Measurements from ENCODE around the gene RAPGEF1.

RAPGEF1 gene

DNA sequence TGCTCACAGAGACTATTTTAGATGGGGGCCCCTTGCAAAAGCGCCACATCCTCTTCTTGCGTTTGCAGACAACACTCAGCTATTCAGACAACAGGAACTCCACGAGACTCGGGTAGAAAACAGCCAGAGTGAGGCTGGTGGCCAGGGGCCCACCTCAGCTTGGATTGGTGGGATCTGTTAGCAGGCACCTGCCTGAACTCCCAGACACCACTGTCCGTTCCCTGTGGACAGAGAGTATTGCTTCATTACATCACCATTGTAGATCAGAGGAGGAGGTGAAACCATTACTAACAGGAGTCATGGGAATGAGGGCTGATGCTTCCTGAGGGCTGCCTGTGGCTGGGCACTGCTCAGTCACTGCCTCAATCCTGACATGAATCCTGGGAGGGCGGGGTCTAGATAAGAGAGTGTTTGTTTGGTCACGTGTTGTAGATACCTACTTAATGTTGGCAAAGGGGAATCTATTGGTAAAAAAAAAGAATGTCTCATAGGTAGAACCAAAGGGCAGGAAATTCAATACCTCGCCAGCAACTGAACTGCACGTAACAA is 4.4 kb upstream of the RAPGEF1 start:
- no peaks in the 10 kb centered on the region for H3K36me3 ChIP-seq (ENCODE audit: control insufficient read depth, insufficient read depth, low read length)
- H3K4me1 ChIP-seq (ENCODE audit: control insufficient read depth, insufficient read depth, low read length), result no peaks in the 10 kb centered on the region
- H3K9ac ChIP-seq (ENCODE audit: low read length), result no peak overlapping the region
- no peak overlapping the region for H3K4me3 ChIP-seq (ENCODE audit: low read length)
- H3K27ac ChIP-seq (ENCODE audit: low read depth, low read length), result no peak overlapping the region
- H3K27me3 ChIP-seq (ENCODE audit: control insufficient read depth, insufficient read depth, low read length), result no peaks in the 10 kb centered on the region

DNA sequence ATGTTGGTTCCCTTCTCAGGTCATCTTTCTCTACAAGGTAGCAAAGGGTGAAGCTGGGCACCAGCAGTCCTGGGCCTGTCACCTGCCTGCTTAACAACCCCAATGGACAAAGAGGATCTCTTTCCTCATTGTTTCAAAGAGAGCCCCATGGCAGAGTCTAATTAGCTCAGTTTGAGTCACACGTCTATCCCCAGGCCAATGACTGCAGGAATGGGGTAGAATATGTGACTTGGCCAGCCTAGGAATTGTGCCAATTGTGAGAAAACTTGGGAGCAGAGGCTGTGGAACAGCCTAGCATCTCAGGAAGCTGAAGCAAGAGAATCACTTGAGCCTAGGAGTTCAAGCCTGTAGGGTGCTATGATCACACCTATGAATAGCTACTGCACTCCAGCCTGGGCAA is 3.6 kb upstream of the RAPGEF1 start:
- Histone ChIP-seq H3K36me3 (ENCODE audit: control insufficient read depth, insufficient read depth, low read length) (no peaks in the 10 kb centered on the region), H3K27ac (ENCODE audit: low read depth, low read length) (no peak overlapping the region), H3K4me1 (ENCODE audit: control insufficient read depth, insufficient read depth, low read length) (peaks cover 3% of the 10 kb centered on the region), H3K27me3 (ENCODE audit: control insufficient read depth, insufficient read depth, low read length) (no peaks in the 10 kb centered on the region), H3K4me3 (ENCODE audit: low read length) (no peak overlapping the region), H3K9ac (ENCODE audit: low read length) (no peak overlapping the region)

DNA sequence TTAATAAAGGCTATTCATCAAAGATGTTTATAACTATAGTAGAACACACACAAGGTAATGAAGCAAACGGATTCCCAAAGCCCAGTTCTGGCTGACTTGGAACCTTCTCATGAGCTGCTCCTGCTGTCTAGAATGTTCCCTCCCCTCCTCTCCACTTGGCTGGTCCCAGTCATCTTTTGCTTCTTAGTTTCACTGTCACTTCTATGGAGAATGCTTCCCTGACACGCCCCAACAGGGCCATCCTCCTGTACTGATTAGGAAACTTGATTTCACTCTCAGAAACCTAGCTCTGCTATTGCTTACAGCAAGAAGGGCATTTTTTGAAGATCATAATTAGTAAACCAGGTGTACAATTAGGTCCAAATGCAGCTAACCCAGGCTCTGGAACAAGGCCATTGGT is 3.2 kb upstream of the RAPGEF1 start:
- Histone ChIP-seq H3K4me3 (ENCODE audit: low read length) (no peak overlapping the region), H3K4me1 (ENCODE audit: control insufficient read depth, insufficient read depth, low read length) (peaks cover 3% of the 10 kb centered on the region), H3K36me3 (ENCODE audit: control insufficient read depth, insufficient read depth, low read length) (no peaks in the 10 kb centered on the region), H3K27me3 (ENCODE audit: control insufficient read depth, insufficient read depth, low read length) (no peaks in the 10 kb centered on the region), H3K27ac (ENCODE audit: low read depth, low read length) (no peak overlapping the region), H3K9ac (ENCODE audit: low read length) (no peak overlapping the region)

GRCh38 chr9:131740898-131741297 is 1.0 kb upstream of the RAPGEF1 start:
- no peaks in the 10 kb centered on the region for H3K27me3 ChIP-seq (ENCODE audit: control insufficient read depth, insufficient read depth, low read length)
- no peak overlapping the region for H3K9ac ChIP-seq (ENCODE audit: low read length)
- H3K27ac ChIP-seq (ENCODE audit: low read depth, low read length), result no peak overlapping the region
- H3K36me3 ChIP-seq (ENCODE audit: control insufficient read depth, insufficient read depth, low read length), result no peaks in the 10 kb centered on the region
- peaks cover 3% of the 10 kb centered on the region for H3K4me1 ChIP-seq (ENCODE audit: control insufficient read depth, insufficient read depth, low read length)
- H3K4me3 ChIP-seq (ENCODE audit: low read length), result no peak overlapping the region

- peaks cover 3% of the 10 kb centered on the region for H3K4me1 ChIP-seq (ENCODE audit: control insufficient read depth, insufficient read depth, low read length)
- no peaks in the 10 kb centered on the region for H3K27me3 ChIP-seq (ENCODE audit: control insufficient read depth, insufficient read depth, low read length)
- peak overlapping the region; percentile 42 for H3K27ac ChIP-seq (ENCODE audit: low read depth, low read length)
- H3K9ac ChIP-seq (ENCODE audit: low read length), result peak overlapping the region; percentile 25
- H3K4me3 ChIP-seq (ENCODE audit: low read length), result peak overlapping the region; percentile 67
- no peaks in the 10 kb centered on the region for H3K36me3 ChIP-seq (ENCODE audit: control insufficient read depth, insufficient read depth, low read length)
Measured at GRCh38 chr9:131739133-131739958, 530 bp downstream of the RAPGEF1 start.

GRCh38 chr9:131738293-131739132 is 1.4 kb downstream of the RAPGEF1 start:
- Histone ChIP-seq H3K36me3 (ENCODE audit: control insufficient read depth, insufficient read depth, low read length) (no peaks in the 10 kb centered on the region), H3K4me1 (ENCODE audit: control insufficient read depth, insufficient read depth, low read length) (peaks cover 8% of the 10 kb centered on the region), H3K4me3 (ENCODE audit: low read length) (peak overlapping the region; percentile 67), H3K9ac (ENCODE audit: low read length) (peak overlapping the region; percentile 25), H3K27me3 (ENCODE audit: control insufficient read depth, insufficient read depth, low read length) (no peaks in the 10 kb centered on the region), H3K27ac (ENCODE audit: low read depth, low read length) (peak overlapping the region; percentile 42)

- Histone ChIP-seq H3K4me1 (ENCODE audit: control insufficient read depth, insufficient read depth, low read length) (peaks cover 11% of the 10 kb centered on the region), H3K4me3 (ENCODE audit: low read length) (no peak overlapping the region), H3K9ac (ENCODE audit: low read length) (no peak overlapping the region)
Measured at GRCh38 chr9:131737426-131737825, 2.5 kb downstream of the RAPGEF1 start.

GRCh38 chr9:131736431-131736830 is 3.4 kb downstream of the RAPGEF1 start:
- Histone ChIP-seq H3K27ac (ENCODE audit: low read depth, low read length) (no peak overlapping the region), H3K36me3 (ENCODE audit: control insufficient read depth, insufficient read depth, low read length) (no peaks in the 10 kb centered on the region), H3K27me3 (ENCODE audit: control insufficient read depth, insufficient read depth, low read length) (no peaks in the 10 kb centered on the region), H3K9ac (ENCODE audit: low read length) (no peak overlapping the region), H3K4me1 (ENCODE audit: control insufficient read depth, insufficient read depth, low read length) (peaks cover 18% of the 10 kb centered on the region), H3K4me3 (ENCODE audit: low read length) (no peak overlapping the region)

More at GRCh38 chr9:131737426-131737825, 2.5 kb downstream of the RAPGEF1 start:
- Histone ChIP-seq H3K27ac (ENCODE audit: low read depth, low read length) (no peak overlapping the region), H3K36me3 (ENCODE audit: control insufficient read depth, insufficient read depth, low read length) (no peaks in the 10 kb centered on the region), H3K27me3 (ENCODE audit: control insufficient read depth, insufficient read depth, low read length) (no peaks in the 10 kb centered on the region)

DNA sequence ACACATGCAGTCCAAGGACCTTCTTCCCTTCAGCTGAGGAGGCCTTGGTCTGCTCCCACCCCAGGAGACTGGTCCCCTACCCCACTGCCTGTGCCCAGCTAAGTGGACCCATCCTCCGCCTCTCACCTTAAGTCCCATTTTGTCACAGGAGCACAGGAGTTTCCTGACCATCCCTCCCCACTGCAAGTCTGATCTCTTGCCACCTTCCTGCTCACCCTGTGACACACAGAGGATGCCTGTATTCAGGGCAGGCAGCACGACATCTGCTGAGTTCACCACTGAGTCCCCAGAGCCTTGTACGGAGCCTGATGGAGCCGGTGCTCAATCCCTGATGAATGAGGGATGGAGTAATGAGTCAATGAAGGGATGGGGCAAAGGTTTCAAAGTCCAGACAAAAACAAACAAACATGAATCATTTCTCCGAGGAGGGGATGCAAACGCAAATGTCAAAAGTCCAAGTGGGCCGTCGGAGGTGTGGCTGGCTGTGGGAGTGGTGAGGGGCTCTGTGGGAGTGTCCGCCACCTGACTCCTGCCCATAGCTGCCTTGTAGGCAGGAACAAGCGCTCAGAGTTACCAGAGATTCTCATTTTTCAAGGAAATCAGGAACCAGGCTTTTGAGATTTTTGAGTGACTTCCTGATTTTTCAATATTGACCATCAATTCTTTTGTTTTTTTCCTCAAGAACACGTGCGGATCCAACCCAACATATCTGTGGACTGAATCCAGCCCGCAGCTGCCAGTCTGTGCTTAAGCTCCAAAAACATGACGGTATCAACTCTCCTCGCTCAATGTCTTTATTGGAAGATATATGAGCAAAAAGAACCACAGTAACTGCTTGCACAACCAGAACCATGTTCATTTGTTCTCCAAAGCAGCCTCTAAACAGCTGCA is 4.4 kb downstream of the RAPGEF1 start:
- no peaks in the 10 kb centered on the region for H3K36me3 ChIP-seq (ENCODE audit: control insufficient read depth, insufficient read depth, low read length)
- no peaks in the 10 kb centered on the region for H3K27me3 ChIP-seq (ENCODE audit: control insufficient read depth, insufficient read depth, low read length)
- peaks cover 21% of the 10 kb centered on the region for H3K4me1 ChIP-seq (ENCODE audit: control insufficient read depth, insufficient read depth, low read length)
- no peak overlapping the region for H3K9ac ChIP-seq (ENCODE audit: low read length)
- no peak overlapping the region for H3K27ac ChIP-seq (ENCODE audit: low read depth, low read length)
- no peak overlapping the region for H3K4me3 ChIP-seq (ENCODE audit: low read length)

DNA sequence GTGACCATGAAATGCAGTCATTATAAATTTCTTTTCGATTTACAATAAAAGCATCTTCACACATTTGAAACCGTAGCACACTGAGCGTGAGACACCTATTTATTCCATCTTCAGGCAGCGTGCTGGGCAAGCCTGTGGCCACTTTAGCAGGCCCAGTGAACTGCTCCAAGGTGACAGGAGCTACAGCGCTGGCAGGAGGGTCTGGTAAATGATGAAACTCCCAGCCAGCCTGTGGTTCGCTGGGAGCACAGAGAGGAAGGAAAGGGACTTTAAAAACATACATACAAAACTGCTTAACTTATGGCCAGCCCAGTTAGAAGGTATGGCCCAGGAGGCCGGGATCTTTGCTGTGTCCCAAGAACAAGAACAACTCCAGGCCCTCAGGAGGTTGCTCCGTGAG is 5.1 kb downstream of the RAPGEF1 start:
- H3K4me1 ChIP-seq (ENCODE audit: control insufficient read depth, insufficient read depth, low read length), result peaks cover 21% of the 10 kb centered on the region
- no peak overlapping the region for H3K9ac ChIP-seq (ENCODE audit: low read length)
- no peak overlapping the region for H3K27ac ChIP-seq (ENCODE audit: low read depth, low read length)
- no peaks in the 10 kb centered on the region for H3K36me3 ChIP-seq (ENCODE audit: control insufficient read depth, insufficient read depth, low read length)
- H3K4me3 ChIP-seq (ENCODE audit: low read length), result peak overlapping the region; percentile 6
- no peaks in the 10 kb centered on the region for H3K27me3 ChIP-seq (ENCODE audit: control insufficient read depth, insufficient read depth, low read length)

GRCh38 chr9:131734165-131734610 is 5.7 kb downstream of the RAPGEF1 start:
- Histone ChIP-seq H3K4me3 (ENCODE audit: low read length) (no peak overlapping the region), H3K27me3 (ENCODE audit: control insufficient read depth, insufficient read depth, low read length) (no peaks in the 10 kb centered on the region), H3K36me3 (ENCODE audit: control insufficient read depth, insufficient read depth, low read length) (no peaks in the 10 kb centered on the region), H3K4me1 (ENCODE audit: control insufficient read depth, insufficient read depth, low read length) (peaks cover 21% of the 10 kb centered on the region), H3K27ac (ENCODE audit: low read depth, low read length) (no peak overlapping the region), H3K9ac (ENCODE audit: low read length) (no peak overlapping the region)
